Activated CD4-positive, alpha-beta T cell treated with anti-CD3 and anti-CD28 coated beads for 36 hours (primary cell): ENCODE results near the gene CMBL. TPM values are rescaled to one million over a fixed set of nuclear protein-coding genes. Genes with fewer than 3 reads are reported as not detected.

Experiments
- ATAC-seq: fragments of 200-7000 bp; cut with Tn5 transposase; one replicate; pipeline ENCODE4 v1.10.0; 2021; ENCODE audit warnings: mild to moderate bottlenecking, moderate library complexity
- CTCF ChIA-PET: fragments of 350-600 bp; sonication (Branson Sonifier 250); formaldehyde crosslinking; loops from one replicate; lab custom pipeline; 2021; ENCODE audit warnings: antibody characterized with exemption; lab: Charles Lee
- POLR2A ChIA-PET: fragments of 350-600 bp; sonication (Branson Sonifier 250); formaldehyde crosslinking; loops from one replicate; lab custom pipeline; 2021; ENCODE audit warnings: antibody characterized with exemption, inconsistent platforms; lab: Charles Lee
- DNase-seq: peaks from one replicate; pipeline ENCODE4 v3.0.0-alpha.2; 2020
- H3K27ac Mint-ChIP-seq: one replicate; pipeline ENCODE4 v1.8.0; 2021; ENCODE audit warnings: mixed read lengths
- H3K27me3 Mint-ChIP-seq: one replicate; pipeline ENCODE4 v1.8.0; 2021; ENCODE audit warnings: mixed read lengths
- H3K36me3 Mint-ChIP-seq: one replicate; pipeline ENCODE4 v1.8.0; 2021; ENCODE audit warnings: low read depth, mixed read lengths
- H3K4me1 Mint-ChIP-seq: one replicate; pipeline ENCODE4 v1.8.0; 2021; ENCODE audit warnings: mixed read lengths
- H3K4me3 Mint-ChIP-seq: one replicate; pipeline ENCODE4 v1.8.0; 2021; ENCODE audit warnings: mild to moderate bottlenecking, moderate library complexity, mixed read lengths
- H3K9me3 Mint-ChIP-seq: one replicate; pipeline ENCODE4 v1.8.0; 2021; ENCODE audit warnings: low read depth, mixed read lengths
- intact Hi-C, 2 experiments: fragments of 100-400 bp; cut with DNase I in 1 of 2; cut with micrococcal nuclease in 1 of 2; formaldehyde crosslinking; loops; one replicate each; pipeline versions ENCODE4 v1.14.2 to v1.15.1; 2022 to 2024; cut with DNase I, micrococcal nuclease
- total RNA-seq, 2 experiments: library from RNA; stranded (reverse); gene quantifications; one replicate each; pipeline ENCODE4 v1.2.3, GENCODE V29; 2021

Gene CMBL
- total RNA-seq, 2 experiments from 2014 or later, result 0.46 to 0.66 TPM

- no peaks in the 10 kb centered on the region for H3K27me3 Mint-ChIP-seq
- no peaks in the 10 kb centered on the region for H3K4me1 Mint-ChIP-seq
- peaks cover 41% of the 10 kb centered on the region for H3K36me3 Mint-ChIP-seq
- no peak overlapping the region for H3K27ac Mint-ChIP-seq
- DNase-seq (no peak), ATAC-seq (no peak)
- intact Hi-C loops, result no loop called here
- ChIA-PET CTCF (no interaction called here), POLR2A (no interaction called here)
- H3K4me3 Mint-ChIP-seq, result no peak overlapping the region
- peaks cover 11% of the 10 kb centered on the region for H3K9me3 Mint-ChIP-seq
Observed at GRCh38 chr5:10229306-10230048, 78.2 kb downstream of the CMBL start.

GRCh38 chr5:10228288-10228687, 79.4 kb downstream of the CMBL start:
- Mint-ChIP-seq H3K4me3 (no peak overlapping the region), H3K4me1 (no peaks in the 10 kb centered on the region), H3K27ac (no peak overlapping the region), H3K27me3 (no peaks in the 10 kb centered on the region), H3K9me3 (peaks cover 15% of the 10 kb centered on the region), H3K36me3 (peaks cover 45% of the 10 kb centered on the region)
- DNase-seq (no peak), ATAC-seq (no peak)
- ChIA-PET CTCF (no interaction called here), POLR2A (no interaction called here)
- intact Hi-C loops, result no loop called here

Other genes with a start within 250 kb of the CMBL start
- 10 to 100 TPM; 12.4 to 21.5 TPM for gene ATPSCKMT, start 58.0 kb downstream of the CMBL start, total RNA-seq
- gene CCT5, start 57.6 kb downstream of the CMBL start, total RNA-seq, result 100 to 1,000 TPM; 347 to 461 TPM
- 10 to 100 TPM; 67.3 to 92.2 TPM for gene MARCHF6, start 45.8 kb upstream of the CMBL start, total RNA-seq
- under 1 TPM in 1 of 2 experiments, not detected in 1; 0.28 TPM for gene ROPN1L, start 134.0 kb upstream of the CMBL start, total RNA-seq